Thymus (tissue), 2 donors: Measurements from ENCODE around the gene SCGB3A2. TPM values are rescaled to one million over a fixed set of nuclear protein-coding genes. Genes with fewer than 3 reads are reported as not detected.

Experiments used
- polyA plus RNA-seq: library from polyadenylated mRNA; stranded (reverse); fragments of 200-250 nt; gene quantifications from one replicate; pipeline ENCODE4 v1.2.3, GENCODE V29; 2013
- total RNA-seq: library from RNA; stranded (reverse); fragments of 120-200 nt; gene quantifications from one replicate; pipeline ENCODE4 v1.2.4, GENCODE V29; 2013
- donor health status: healthy.

The SCGB3A2 gene
- total and polyA plus RNA-seq, 2 donors = 0.71 to 1.6 TPM

Other genes with a start within 250 kb of the SCGB3A2 start
- gene JAKMIP2, start 96.0 kb upstream of the SCGB3A2 start, total RNA-seq = 10.3 TPM
- gene JAKMIP2, start 96.0 kb upstream of the SCGB3A2 start, polyA plus RNA-seq = 2.6 TPM
- 1.5 TPM for gene SPINK1, start 47.0 kb upstream of the SCGB3A2 start, total RNA-seq
- gene SPINK1, start 47.0 kb upstream of the SCGB3A2 start, polyA plus RNA-seq = 7.3 TPM
- 0.14 TPM for gene C5orf46, start 27.8 kb downstream of the SCGB3A2 start, total RNA-seq
- gene C5orf46, start 27.8 kb downstream of the SCGB3A2 start, polyA plus RNA-seq = 2.6 TPM
- gene SPINK5, start 185.3 kb downstream of the SCGB3A2 start, total RNA-seq = 3.4 TPM
- 41.6 TPM for gene SPINK5, start 185.3 kb downstream of the SCGB3A2 start, polyA plus RNA-seq